SK-N-SH (cell line): Measurements from ENCODE around the gene ADGRG3. TPM values are rescaled to one million over a fixed set of nuclear protein-coding genes. Genes with fewer than 3 reads are reported as not detected.

Source experiments
- CTCF ChIA-PET: fragments of 300-600, 350-600 bp; formaldehyde crosslinking; extraction: SDS; loops from one replicate; lab custom pipeline; 2021; lab: Yijun Ruan, JAX
- POLR2A ChIA-PET: fragments of 350-600 bp; sonication (Branson Sonifier 250); formaldehyde crosslinking; extraction: SDS; loops from one replicate; lab custom pipeline; 2020; ENCODE audit warnings: antibody characterized with exemption, inconsistent platforms; lab: Yijun Ruan, JAX
- DNase-seq: peaks from one replicate; pipeline ENCODE4 v3.0.0; 2012
- H2AFZ ChIP-seq: fragments of 200-600 bp; sonication (generic); 2 replicates; pipeline ENCODE4 v1.8.1; 2016; ENCODE audit warnings: antibody characterized with exemption, mild to moderate bottlenecking, low read depth
- H3F3A ChIP-seq: fragments of 200-600 bp; sonication (generic); replicated peaks from 2 replicates; pipeline ENCODE3; 2016; ENCODE audit warnings: antibody characterized with exemption, mild to moderate bottlenecking; ENCODE audit not compliant: insufficient read depth
- H3K27ac ChIP-seq, 2 experiments: fragments of 200-500 bp in 1 of 2; fragments of 200-600 bp in 1 of 2; sonication (Bioruptor generic) in 1 of 2; sonication (generic), shearing (Covaris generic) in 1 of 2; 2 replicates each; pipeline versions ENCODE4 v1.5.1 to v1.6.1; 2014 to 2016; ENCODE audit warnings: low read depth in 2 of 2, inconsistent platforms in 1 of 2, low read length in 1 of 2, mild to moderate bottlenecking in 1 of 2, mixed read lengths in 1 of 2
- H3K27me3 ChIP-seq: fragments of 200-600 bp; sonication (generic), shearing (Covaris generic); 2 replicates; pipeline ENCODE4 v1.6.1; 2016; ENCODE audit warnings: mixed run types; ENCODE audit not compliant: insufficient read depth
- H3K36me3 ChIP-seq, 2 experiments: fragments of 200-500 bp in 1 of 2; fragments of 200-600 bp in 1 of 2; sonication (Bioruptor generic) in 1 of 2; sonication (generic) in 1 of 2; replicated peaks in 1 of 2; 2 replicates each; pipeline versions ENCODE3 to v1.5.1; 2014 to 2016; ENCODE audit warnings: low read length in 1 of 2, mild to moderate bottlenecking in 1 of 2; ENCODE audit not compliant: insufficient read depth in 2 of 2, control insufficient read depth in 1 of 2
- H3K4me1 ChIP-seq, 2 experiments: fragments of 200-500 bp in 1 of 2; fragments of 200-600 bp in 1 of 2; sonication (Bioruptor generic) in 1 of 2; sonication (generic), shearing (Covaris generic) in 1 of 2; 2 replicates each; pipeline versions ENCODE4 v1.5.1 to v1.6.1; 2014 to 2016; ENCODE audit warnings: low read depth in 1 of 2, low read length in 1 of 2, mixed run types in 1 of 2; ENCODE audit not compliant: insufficient read depth in 2 of 2, control insufficient read depth in 1 of 2
- H3K4me2 ChIP-seq: fragments of 200-600 bp; sonication (generic), shearing (Covaris generic); 2 replicates; pipeline ENCODE4 v1.6.1; 2017; ENCODE audit warnings: mixed run types
- H3K4me3 ChIP-seq, 2 experiments: fragments of 200-500 bp in 1 of 2; fragments of 200-600 bp in 1 of 2; sonication (Bioruptor generic) in 1 of 2; sonication (generic), shearing (Covaris generic) in 1 of 2; 2 replicates each; pipeline versions ENCODE4 v1.5.1 to v1.8.1; 2014 to 2016; ENCODE audit warnings: low read depth in 2 of 2, inconsistent platforms in 1 of 2, low read length in 1 of 2, mild to moderate bottlenecking in 1 of 2, mixed read lengths in 1 of 2, moderate library complexity in 1 of 2
- H3K79me2 ChIP-seq: fragments of 200-600 bp; sonication (generic); 2 replicates; pipeline ENCODE4 v1.8.1; 2017; ENCODE audit warnings: mild to moderate bottlenecking; ENCODE audit not compliant: insufficient read depth
- H3K9ac ChIP-seq: fragments of 200-600 bp; sonication (generic); 2 replicates; pipeline ENCODE4 v1.6.1; 2017; ENCODE audit warnings: mixed run types
- H3K9me2 ChIP-seq: fragments of 200-600 bp; sonication (generic); 2 replicates; pipeline ENCODE4 v1.6.1; 2017; ENCODE audit warnings: mixed run types
- H3K9me3 ChIP-seq: fragments of 200-600 bp; sonication (generic); 2 replicates; pipeline ENCODE4 v1.6.1; 2017; ENCODE audit warnings: mixed run types, mild to moderate bottlenecking, moderate library complexity
- H4K20me1 ChIP-seq: fragments of 200-600 bp; sonication (generic); 2 replicates; pipeline ENCODE4 v1.6.1; 2017; ENCODE audit warnings: mild to moderate bottlenecking, mixed run types; ENCODE audit not compliant: insufficient read depth
- CHD2 ChIP-seq: fragments of 150-350 bp; IDR thresholded peaks from 2 replicates; pipeline ENCODE4 v1.6.1; 2018; ENCODE audit warnings: low read length; ENCODE audit not compliant: partially characterized antibody
- CTCF ChIP-seq: fragments of 200-600 bp; sonication (generic); IDR thresholded peaks from 2 replicates; pipeline ENCODE4 v1.6.1; 2017; ENCODE audit warnings: antibody characterized with exemption, mild to moderate bottlenecking, moderate library complexity
- FOSL2 ChIP-seq: IDR thresholded peaks from 2 replicates; pipeline ENCODE4 v1.4.0; 2012; ENCODE audit warnings: low read depth, mild to moderate bottlenecking, moderate library complexity, borderline replicate concordance
- FOXM1 ChIP-seq: IDR thresholded peaks from 2 replicates; pipeline ENCODE4 v1.4.0; 2012; ENCODE audit warnings: low read depth, mild to moderate bottlenecking
- GATA2 ChIP-seq: sonication (generic); formaldehyde crosslinking; IDR thresholded peaks from 2 replicates; pipeline ENCODE4 v1.5.0; 2020; ENCODE audit warnings: mild to moderate bottlenecking, missing genetic modification reagents
- JUND ChIP-seq: IDR thresholded peaks from 2 replicates; pipeline ENCODE4 v1.4.0; 2012
- MXI1 ChIP-seq: IDR thresholded peaks from 2 replicates; pipeline ENCODE4 v1.6.1; 2012; ENCODE audit warnings: mild to moderate bottlenecking, low read depth, low read length, improper control_type of control experiment
- NFIC ChIP-seq: IDR thresholded peaks from 2 replicates; pipeline ENCODE4 v1.4.0; 2012; ENCODE audit warnings: borderline replicate concordance
- RCOR1 ChIP-seq: fragments of 150-350 bp; IDR thresholded peaks from 2 replicates; pipeline ENCODE4 v1.6.1; 2017; ENCODE audit warnings: antibody characterized with exemption, low read length
- RFX5 ChIP-seq: IDR thresholded peaks from 2 replicates; pipeline ENCODE4 v1.6.1; 2012; ENCODE audit warnings: mild to moderate bottlenecking, improper control_type of control experiment, low read length
- TCF12 ChIP-seq: IDR thresholded peaks from 2 replicates; pipeline ENCODE4 v1.4.0; 2012
- WGBS: methylation state at CpG from one replicate; pipeline ENCODE4 v1.1.6; 2017; ENCODE audit warnings: low lambda C conversion rate; 5-methylcytosine and 5-hydroxymethylcytosine counted together
- polyA plus RNA-seq, 3 experiments: library from polyadenylated mRNA; depleted of rRNA; stranded (reverse); fragments of >200 nt; gene quantifications; 2 replicates each; pipeline ENCODE4 v1.2.3, GENCODE V29; 2012
- TF ChIP-seq, protein P1 (sequence below): fragments of 150-350 bp; IDR thresholded peaks from 2 replicates; pipeline ENCODE4 v1.6.1; 2016; ENCODE audit warnings: mild to moderate bottlenecking, low read depth, low read length
- TF ChIP-seq, protein P2 (sequence below): fragments of 150-350 bp; IDR thresholded peaks from 2 replicates; pipeline ENCODE4 v1.6.1; 2017; ENCODE audit warnings: antibody characterized with exemption, low read length, low read depth, borderline replicate concordance

The ADGRG3 gene
- polyA plus RNA-seq, 1 of the 3 experiments (the other 2 are of a cell fraction), result not detected

GRCh38 chr16:57619606-57620334, 48.3 kb upstream of the ADGRG3 start (continued):
- no peak for TF ChIP-seq CHD2
- TF ChIP-seq MXI1, result no peak
- TF ChIP-seq, protein P1, sequence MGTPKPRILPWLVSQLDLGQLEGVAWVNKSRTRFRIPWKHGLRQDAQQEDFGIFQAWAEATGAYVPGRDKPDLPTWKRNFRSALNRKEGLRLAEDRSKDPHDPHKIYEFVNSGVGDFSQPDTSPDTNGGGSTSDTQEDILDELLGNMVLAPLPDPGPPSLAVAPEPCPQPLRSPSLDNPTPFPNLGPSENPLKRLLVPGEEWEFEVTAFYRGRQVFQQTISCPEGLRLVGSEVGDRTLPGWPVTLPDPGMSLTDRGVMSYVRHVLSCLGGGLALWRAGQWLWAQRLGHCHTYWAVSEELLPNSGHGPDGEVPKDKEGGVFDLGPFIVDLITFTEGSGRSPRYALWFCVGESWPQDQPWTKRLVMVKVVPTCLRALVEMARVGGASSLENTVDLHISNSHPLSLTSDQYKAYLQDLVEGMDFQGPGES, result no peak
- no peak for TF ChIP-seq FOXM1
- TF ChIP-seq CTCF, result no peak
- no peak for TF ChIP-seq JUND
- TF ChIP-seq, all 33 proteins: peak for 0

DNA sequence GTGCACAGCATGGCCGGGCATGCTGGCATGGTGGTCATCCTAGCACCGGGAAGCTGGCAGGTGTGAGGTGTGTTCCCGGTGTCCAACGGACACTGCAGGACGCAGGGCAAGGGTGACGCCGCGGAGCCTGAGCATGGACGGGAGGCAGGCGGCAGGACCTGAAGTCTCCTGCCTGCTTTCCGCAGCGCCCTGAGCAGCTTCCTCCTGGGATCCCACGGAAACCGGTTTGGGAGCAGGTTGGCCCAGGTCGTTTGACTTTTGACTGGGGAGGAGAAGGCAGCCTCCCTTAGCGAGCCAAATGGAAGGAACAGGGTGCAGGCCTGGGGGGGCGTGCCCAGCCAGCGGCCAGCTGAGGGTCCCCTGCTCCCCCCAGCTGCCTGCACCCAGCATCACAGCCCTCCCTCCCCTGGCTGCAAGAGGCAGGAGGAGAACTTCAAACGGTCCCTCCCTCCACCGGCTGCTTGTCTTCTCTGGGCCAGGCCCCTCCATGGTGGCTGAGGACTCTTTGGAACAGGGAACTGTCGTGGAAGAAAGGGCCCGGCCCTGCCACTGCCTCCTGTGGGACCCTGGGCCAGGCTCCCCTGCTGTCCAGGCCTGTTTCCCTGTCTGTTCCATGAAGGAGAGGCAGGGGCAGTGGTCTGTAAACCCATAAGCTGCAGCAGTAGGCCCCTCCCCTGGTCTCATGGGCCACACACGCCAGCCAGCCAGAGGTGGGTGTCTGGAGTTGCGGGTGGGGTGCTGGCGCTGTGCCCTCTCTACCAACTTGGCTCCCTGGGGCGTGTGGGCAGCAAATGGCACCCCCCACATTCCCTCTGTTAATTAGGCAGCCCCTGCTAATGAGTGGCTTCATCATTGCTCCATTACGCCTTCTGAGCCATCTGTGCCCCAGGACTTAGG, 47.5 kb upstream of the ADGRG3 start:
- Histone ChIP-seq H3K36me3 (no peaks in the 10 kb centered on the region), H3K27ac (no peak overlapping the region), H4K20me1 (no peaks in the 10 kb centered on the region), H3K4me3 (no peak overlapping the region), H3K4me1 (peaks cover 0 to 14% of the 10 kb centered on the region in 2 experiments; a peak in 2 of 4 replicates), H3F3A (no peaks in the 10 kb centered on the region), H3K4me2 (no peak overlapping the region), H3K9ac (no peak overlapping the region), H3K79me2 (no peaks in the 10 kb centered on the region), H3K9me2 (no peaks in the 10 kb centered on the region), H3K9me3 (no peaks in the 10 kb centered on the region), H2AFZ (no peak overlapping the region), H3K27me3 (no peaks in the 10 kb centered on the region)
- DNase-seq, result no peak
- ChIA-PET POLR2A (no interaction called here), CTCF (interaction anchor here (1.2 to 5.6 kb wide), 2 partner anchors 10 to 29 kb away, joined by 4 to 30 read pairs; no protein-coding TSS in a partner anchor)
- no peak for TF ChIP-seq TCF12
- no peak for TF ChIP-seq GATA2 (CRISPR knock-in tag)
- TF ChIP-seq RFX5, result no peak
- TF ChIP-seq NFIC, result no peak
- no peak for TF ChIP-seq FOSL2
- TF ChIP-seq, protein P2, sequence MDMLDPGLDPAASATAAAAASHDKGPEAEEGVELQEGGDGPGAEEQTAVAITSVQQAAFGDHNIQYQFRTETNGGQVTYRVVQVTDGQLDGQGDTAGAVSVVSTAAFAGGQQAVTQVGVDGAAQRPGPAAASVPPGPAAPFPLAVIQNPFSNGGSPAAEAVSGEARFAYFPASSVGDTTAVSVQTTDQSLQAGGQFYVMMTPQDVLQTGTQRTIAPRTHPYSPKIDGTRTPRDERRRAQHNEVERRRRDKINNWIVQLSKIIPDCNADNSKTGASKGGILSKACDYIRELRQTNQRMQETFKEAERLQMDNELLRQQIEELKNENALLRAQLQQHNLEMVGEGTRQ, result no peak
- no peak for TF ChIP-seq RCOR1
- 94% methylated on average over 16 of the region's 27 CpGs for WGBS
